ENCODE results near the gene MGAT5.
A peak's percentile ranks its signal among the peaks of the same experiment; 100 is the strongest.

MGAT5 gene, protein sequence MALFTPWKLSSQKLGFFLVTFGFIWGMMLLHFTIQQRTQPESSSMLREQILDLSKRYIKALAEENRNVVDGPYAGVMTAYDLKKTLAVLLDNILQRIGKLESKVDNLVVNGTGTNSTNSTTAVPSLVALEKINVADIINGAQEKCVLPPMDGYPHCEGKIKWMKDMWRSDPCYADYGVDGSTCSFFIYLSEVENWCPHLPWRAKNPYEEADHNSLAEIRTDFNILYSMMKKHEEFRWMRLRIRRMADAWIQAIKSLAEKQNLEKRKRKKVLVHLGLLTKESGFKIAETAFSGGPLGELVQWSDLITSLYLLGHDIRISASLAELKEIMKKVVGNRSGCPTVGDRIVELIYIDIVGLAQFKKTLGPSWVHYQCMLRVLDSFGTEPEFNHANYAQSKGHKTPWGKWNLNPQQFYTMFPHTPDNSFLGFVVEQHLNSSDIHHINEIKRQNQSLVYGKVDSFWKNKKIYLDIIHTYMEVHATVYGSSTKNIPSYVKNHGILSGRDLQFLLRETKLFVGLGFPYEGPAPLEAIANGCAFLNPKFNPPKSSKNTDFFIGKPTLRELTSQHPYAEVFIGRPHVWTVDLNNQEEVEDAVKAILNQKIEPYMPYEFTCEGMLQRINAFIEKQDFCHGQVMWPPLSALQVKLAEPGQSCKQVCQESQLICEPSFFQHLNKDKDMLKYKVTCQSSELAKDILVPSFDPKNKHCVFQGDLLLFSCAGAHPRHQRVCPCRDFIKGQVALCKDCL

DNA sequence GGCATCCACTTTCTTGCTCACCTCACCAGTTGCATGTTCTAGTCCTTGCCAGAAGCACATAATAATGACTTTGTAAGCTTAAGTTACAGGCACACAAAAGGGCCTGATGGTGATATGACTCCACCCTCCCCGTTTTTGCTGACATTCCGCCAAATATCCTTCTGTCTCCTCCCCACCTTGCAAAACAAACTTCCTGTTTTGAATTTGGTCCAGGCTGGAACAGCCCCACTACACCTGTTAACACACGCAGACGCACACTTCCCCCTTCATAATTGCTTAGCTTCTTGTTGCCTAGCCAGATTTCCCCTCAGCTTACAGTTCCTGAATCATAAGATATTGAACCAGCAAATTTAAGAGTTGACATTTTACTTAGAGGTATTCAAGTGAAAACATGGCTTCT is at the start of gene MGAT5:
Gene MGAT5 (plus strand): TSS at position 269 of the 400 bp plus-strand sequence. CDS start 332 bp downstream, outside the sequence.
- DNase-seq (ENCODE audit: low read depth), result no peak

DNA sequence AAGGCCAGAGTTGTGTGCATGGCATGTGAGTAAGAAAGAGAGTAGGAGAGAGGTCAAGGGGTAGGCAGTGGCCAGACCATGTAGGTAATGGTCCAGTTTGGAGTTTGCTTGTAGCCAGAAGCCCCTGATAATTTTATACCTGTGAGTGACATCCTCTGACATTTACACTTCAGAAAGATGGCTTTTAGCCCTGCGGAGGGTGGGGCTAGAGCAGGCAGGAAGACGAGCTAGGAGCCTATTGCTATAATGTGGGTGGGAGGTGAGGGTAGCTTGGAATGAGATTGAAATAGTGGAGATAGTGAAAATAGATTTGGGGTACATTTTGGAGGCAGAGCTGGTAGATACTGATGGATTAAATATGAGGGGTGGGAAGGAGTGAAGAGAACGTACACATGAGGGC is 48.8 kb upstream of the MGAT5 start:
- no peak for DNase-seq (ENCODE audit: low read depth)

DNA sequence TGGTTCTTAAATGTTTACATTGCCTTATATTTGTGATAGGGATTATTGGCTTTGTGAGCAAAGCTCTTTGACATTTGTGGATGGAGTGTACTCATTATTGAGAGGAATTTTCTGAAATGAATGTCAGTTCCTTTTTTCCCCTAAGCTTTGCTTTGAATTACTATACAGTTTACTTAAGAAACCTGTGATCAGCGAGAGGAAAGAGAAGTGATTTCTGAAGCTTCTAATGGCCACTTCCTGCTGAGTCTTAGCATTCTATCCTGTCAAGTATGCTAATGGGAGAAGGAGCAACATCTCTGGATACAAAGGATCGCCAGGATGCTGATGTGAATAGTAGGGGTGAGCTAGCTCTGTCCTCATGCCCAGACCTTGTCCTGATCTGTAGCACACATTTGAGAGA is 47.8 kb upstream of the MGAT5 start:
- peak; percentile 21 for DNase-seq (ENCODE audit: low read depth)

DNA sequence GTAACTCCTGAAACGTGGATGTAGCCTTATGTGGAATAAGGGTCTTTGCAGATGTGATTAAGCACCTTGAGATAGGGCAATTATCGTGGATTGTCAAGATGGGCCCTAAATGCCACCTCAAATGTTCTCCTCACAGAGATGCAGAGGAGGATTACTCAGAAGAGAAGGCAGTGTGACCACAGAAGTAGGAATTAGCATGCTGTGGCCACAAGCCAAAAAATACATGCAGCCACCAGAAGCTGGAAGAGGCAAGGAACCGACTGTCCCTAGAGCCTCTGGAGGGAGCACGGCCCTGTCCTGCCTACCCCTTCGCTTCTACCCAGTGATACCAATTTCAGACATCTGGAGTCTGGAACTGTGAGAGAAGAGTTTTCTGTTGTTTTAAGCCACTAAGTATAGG is 47.3 kb upstream of the MGAT5 start:
- peak; percentile 91 for DNase-seq (ENCODE audit: low read depth)

DNA sequence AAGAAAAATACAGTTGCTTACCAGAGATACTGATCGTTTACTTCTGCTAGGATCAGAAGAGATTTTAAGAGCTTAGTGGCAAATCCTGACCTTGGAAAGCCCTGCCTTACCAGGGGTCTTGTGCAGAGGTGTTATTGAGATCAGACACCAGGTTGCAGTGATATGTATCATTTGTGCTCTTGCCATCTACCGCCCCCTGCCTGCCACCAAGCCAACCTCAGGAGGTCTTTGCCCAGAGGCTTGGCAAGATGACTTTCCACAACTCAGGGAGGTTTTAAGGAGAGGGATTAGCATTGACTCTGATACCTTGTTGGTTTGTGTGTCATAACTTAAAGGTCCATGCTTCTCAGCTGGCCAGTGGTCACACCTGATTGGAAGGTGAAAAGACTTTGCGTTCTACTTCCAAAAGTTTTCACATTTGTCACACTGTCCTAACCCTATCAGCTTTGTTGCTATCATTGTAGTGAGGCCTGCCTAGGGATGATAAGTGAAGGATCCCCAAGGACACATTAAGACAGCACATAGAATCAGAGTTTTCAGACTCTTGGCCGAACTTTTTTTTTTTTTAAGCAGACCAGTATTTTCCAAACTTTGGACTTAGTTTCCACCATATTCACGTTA is 46.2 kb upstream of the MGAT5 start:
- peak; percentile 58 for DNase-seq (ENCODE audit: low read depth)

DNA sequence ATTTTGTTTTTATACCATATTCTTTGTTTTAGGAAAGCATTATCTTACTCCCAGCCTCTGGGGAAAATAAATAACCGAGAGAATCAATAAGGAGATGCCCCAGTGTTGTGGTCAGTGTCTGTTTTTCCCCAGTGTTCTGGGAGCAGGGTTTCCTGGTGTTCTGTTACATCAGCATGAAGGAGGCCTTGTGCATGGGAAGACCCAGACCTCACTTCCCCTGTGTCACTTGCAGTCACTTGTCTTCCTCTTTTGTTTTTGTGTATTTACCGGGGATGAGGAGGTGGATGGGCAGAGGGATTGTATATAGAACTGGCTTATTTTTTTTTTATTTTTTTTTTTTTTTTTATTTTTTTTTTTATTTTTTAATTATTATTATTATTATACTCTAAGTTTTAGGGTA is 45.0 kb upstream of the MGAT5 start:
- DNase-seq (ENCODE audit: low read depth), result no peak

DNA sequence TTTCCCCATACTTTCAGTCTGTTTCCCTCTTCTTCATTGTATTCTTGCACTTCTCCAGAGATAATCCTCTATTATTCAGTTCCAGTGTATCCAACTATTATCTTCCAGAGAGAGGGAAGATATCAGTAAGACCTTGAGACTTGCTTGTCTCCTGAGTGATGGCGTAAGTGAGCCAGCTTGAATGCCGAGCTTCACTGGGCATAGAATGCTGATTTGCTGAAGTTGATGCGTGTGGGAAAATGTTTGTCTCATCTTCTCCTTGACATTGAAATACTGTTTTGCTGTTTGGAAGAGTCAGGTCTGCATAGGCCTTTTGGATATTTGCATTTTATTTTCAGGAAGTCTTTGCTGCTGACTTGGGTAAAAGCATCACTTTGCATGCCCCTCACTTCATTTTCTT is 41.1 kb upstream of the MGAT5 start:
- DNase-seq (ENCODE audit: low read depth), result no peak

DNA sequence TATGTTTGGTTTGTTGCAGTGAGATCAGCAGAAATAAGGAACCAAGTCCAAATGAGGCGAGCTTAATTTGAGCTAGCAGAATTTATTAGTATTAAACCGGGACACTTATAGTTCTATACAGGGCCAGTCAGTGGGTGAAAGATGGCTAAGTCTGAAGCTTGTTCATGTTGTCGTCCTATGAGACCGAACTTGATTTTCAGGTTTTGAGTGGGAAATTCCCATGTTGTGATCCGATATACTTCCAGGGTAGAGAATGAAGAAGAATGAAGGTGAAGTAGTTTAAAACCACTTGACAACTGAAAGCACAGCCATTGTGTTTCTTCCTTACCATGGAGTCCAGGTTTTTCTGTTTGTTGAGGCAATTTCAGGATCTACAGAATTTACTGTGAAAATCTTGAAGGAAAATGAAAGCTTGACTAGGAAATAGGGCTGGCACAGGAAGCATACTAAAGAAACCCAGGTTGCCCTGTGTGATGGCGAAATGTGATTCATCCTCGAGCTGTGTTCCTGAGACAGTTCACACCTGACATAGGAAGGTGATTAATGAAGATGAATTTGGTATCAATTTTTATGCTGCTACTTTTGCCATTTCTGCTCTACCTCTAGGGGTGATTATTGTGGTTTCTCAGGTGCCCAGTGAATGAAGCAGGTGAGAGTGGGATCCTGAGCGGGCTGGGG is 37.6 kb upstream of the MGAT5 start:
- no peak for DNase-seq (ENCODE audit: low read depth)

DNA sequence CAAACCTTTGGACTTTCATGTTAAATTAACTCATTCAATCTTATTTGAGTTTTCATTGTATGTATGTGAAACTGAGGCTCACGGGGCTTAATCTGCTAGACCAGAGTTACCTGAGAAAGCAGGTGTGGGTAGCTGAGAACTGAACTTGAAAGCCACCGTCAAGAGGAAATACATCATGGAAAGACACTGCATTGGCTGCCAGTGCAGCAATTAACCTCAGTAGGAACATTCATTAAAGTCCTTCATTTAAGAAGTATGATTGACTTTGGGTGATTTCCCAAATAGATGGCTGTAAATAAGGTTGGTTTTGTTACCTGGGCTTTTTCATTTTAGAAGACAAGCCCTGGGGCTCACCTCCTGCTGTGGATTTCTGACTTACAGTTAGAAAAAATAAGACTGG is 36.5 kb upstream of the MGAT5 start:
- DNase-seq (ENCODE audit: low read depth), result no peak

DNA sequence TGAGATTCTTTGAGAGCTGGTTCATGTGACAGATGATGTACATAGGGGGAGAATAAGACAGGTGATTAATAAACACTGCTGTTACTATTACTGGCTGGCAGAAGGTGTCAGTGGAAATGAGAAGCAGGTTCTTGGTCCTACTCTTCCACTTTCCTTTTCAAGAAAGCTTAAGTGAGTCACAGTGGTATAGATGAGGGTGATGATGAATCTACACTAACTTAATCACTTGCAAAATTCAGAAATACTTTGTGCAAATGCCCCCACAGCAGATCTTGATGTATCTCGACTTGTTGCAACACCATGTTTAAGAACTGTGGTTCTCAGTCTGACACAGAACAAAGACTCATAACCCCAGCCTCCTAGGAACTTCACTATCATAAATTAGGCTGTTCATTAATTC is 35.9 kb upstream of the MGAT5 start:
- no peak for DNase-seq (ENCODE audit: low read depth)

DNA sequence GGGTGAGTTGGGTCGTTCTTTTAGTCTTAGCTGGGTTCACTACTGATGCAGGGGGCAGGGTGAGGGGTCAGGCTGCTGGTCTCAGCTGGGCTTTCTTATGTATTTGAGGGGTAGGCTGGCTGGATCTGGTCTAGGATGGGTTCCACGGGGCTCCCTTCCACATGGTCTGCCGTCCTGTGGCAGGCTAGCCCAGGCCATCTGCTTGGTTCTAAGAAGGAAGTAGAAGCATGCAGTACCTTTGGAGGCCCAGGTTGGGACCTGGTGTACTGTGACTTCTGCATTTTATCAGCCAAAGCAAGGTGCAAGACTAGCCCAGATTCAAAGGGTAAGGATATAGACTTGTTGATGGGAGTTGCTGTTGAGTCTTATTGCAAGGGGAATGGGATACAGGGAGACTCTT is 35.5 kb upstream of the MGAT5 start:
- DNase-seq (ENCODE audit: low read depth), result no peak

DNA sequence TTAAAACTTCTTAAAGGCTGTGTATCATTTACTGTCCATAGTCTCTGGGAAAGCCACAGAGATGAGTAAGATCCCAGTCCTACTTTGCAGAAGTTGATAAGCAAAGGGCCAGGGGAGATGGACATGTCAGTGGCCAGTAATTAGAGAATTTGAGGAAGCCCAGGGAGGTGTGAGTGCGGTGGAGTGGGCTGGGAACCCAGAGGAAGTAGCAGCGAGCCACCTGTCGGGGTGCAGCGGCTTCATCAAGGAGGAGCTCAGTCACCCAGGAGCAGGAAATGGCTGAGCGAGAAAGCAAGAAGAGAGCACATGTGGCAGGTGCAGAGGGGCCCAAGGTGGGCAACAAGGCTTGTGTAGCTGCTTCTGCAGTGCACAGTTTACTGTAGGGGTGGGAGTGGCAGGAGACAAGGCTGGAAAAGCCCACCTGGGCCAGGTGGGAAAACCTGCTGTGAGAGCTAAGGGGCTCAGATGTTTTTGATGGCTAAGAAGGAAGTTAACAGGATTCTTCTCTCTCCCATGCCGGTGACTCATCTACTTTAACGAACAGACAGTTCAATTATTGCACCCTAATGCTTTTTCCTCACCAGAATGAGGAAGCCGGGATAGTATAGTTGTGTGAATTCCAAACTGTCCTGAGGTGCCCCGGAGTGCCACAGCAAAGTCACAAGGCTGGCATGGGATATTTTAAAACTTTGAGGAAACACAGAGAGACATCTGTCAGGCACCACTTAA is 34.8 kb upstream of the MGAT5 start:
- peak; percentile 41 for DNase-seq (ENCODE audit: low read depth)

DNA sequence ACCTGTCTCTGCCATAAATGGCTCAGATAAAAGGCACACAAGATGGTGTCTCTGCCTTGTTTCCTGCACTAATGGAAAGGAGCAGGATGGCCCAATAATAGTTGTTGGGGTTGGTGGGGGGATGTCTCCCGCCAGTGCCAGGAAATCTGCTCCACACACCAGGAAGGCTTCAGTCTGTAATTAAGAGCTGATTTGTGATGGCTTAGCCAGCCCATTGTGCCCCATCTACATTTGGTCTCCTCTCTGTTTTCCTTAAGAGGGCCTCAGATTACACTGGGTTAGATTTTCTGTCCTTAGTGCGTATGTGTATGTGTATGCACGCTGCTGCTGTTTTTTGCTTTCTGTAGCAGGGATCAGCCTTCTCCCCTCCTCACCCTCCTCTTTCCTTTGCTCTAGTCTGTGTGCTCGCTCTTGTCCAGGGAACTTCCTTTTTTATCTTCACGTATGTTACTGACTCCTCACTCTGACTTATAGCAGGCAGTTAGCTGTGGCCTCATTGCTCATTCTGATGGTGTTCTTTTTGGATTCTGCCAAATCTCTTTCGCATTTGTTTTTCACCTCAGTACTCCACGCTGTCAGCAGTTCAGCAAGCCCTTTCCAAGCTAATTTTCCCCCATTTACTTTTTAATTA is 33.4 kb upstream of the MGAT5 start:
- no peak for DNase-seq (ENCODE audit: low read depth)

DNA sequence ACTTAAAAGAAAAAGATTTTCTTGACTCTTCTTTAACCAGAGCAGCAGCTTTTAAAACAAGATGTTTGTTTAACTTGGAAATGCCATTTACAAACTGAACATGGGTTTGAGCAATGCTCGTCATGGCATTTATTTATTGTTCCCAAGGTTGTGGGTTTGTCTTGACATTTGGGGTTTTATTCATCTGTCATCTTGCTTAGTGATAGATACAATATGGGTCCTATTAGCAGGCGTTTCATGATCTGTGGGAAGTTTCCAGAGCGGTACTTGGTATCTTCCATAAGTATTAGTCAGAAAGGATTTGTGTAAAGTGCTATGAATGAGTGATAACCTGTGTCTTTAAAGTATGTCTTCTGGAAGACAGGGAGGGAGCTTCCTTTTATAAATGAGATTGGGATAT is 29.9 kb upstream of the MGAT5 start:
- peak; percentile 73 for DNase-seq (ENCODE audit: low read depth)

DNA sequence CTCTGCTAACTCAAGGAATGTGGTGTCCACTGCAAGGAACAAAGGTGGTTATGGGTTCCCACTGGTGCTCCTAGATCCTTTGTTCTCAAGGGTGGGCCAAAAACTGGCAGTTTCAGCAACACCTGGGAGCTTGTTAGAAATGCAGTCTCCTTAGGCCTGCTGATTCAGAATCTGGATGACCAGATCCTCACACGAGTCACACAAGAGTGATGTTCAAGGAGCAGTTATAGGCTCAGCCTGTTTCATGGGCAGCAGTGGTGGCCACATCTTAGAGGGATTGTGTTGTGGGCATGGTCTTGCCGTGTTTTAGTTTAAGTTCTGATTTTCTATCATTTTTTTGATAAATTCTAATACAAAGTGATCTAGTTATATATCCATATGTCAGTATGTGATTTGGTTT is 28.7 kb upstream of the MGAT5 start:
- no peak for DNase-seq (ENCODE audit: low read depth)

DNA sequence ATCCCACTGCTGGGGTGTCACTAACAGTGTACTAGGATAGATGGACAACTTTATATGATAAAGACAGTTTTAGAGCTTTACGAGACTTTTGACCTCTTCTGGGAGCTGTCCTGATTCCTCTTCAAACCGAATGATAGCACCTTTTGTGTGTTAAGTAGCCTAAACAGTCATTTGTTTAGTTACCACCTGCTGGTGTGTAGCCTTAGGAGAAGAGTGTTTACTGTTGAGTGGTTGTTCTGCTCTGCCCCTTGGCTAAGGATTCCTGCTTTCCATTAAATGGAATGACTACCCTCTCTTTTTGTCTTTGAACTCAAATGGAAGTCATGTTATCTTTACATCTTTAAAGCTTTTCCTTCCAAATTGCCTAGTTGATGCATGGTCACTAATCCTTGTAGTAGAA is 28.0 kb upstream of the MGAT5 start:
- no peak for DNase-seq (ENCODE audit: low read depth)

DNA sequence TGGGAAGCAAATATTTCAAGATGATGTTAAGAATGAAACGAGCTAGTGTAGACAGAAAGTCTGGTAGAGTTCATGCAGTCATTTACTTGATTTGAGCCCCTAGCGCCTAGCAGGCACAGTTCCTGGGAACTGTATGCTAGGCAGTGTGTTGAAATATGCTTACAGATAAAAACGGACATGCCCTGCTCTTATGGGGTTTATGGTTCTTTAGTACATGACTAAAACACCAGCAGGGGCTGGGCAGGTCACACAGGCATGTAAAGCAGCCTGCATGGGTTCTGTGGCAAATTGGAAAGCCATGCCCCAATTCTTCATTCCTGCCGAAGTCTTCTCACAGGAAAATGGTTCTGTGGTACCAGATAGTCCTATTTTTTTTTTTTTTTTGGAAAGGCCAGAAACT is 27.3 kb upstream of the MGAT5 start:
- DNase-seq (ENCODE audit: low read depth), result no peak

DNA sequence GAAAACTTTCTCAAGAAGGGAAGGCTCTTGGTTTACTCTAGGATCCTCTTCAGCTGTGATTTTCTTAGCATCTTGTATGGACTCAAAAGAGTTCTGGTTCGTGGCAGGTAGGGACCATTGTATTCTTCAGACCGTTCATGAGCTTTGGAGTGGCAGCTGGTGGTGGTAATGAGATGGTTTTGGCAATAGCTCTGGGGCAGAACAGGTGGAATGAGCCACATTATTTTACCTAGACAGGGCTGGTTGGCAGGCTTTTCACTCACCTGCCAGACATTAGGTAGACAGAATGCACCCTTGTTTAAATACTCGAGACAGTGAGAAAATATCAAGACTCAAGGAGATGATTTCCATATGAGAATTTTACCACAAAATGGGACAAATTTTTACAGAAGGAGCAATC is 26.2 kb upstream of the MGAT5 start:
- DNase-seq (ENCODE audit: low read depth), result no peak

DNA sequence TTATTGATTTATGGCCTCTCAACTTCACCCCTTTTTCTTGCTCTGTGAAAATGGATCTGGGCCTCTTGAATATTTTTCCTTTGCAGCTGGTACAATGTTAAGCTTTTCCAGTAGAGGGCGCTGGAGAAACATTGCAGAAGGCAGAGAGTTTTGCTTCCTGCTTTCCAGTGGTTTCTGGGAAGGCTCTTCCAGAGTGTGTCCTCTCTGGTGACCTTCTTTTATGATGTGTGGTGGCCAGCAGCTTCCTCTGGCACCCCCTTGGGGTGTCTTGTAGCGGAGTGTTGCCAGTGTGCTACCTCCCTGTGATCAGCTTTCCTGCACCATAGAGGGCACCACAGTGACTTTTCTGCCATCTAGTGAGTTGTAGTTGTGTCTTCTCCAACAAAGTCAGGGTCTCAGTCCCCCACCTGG is 25.4 kb upstream of the MGAT5 start:
- no peak for DNase-seq (ENCODE audit: low read depth)

DNA sequence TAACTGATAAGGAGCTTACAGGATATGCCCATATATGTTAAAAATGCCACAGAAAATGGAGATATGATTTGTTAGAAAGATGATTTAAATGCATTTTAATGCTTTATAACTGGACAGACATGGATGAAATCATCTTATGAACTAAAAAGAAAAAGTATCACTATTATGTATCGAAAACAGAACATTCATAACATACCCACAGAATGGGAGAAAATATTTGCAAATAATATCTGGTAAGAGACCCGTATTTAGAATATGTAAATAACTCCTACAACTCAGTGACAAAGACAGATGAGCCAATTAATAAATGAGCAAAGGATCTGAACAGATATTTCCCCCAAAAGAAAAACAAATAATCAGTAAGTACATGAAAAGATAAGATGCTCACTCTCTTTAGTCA is 24.3 kb upstream of the MGAT5 start:
- no peak for DNase-seq (ENCODE audit: low read depth)

DNA sequence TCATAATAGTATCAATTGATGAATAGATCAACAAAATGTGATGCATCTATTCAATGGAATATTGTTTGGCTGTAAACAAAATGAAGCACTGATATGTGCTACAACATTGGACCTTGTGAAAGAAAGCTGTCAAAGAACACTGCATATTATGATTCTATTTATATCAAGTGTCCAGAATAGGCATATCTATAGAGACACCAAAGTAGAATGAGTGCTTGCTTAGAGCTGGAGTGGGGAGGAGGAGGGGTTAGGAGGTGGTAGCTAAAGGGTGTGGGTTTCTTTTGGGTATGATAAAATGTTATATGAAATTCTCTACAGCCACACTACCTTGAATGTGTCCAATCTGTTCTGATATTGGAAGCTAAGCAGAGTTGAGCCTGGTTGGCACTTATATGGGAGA is 23.0 kb upstream of the MGAT5 start:
- DNase-seq (ENCODE audit: low read depth), result no peak
